Neural crest cell (in vitro differentiated cells): ENCODE measurements around the gene NIPSNAP2. TPM values are rescaled to one million over a fixed set of nuclear protein-coding genes. Genes with fewer than 3 reads are reported as not detected.

ENCODE experiments used
- DNase-seq: peaks from one replicate; pipeline ENCODE4 v3.0.0; 2021; ENCODE audit warnings: low read depth, mixed read lengths, low spot score
- H3K27ac Mint-ChIP-seq: one replicate; pipeline ENCODE4 v1.8.0; 2021; ENCODE audit warnings: mild to moderate bottlenecking, mixed read lengths; ENCODE audit not compliant: unreplicated experiment
- H3K27me3 Mint-ChIP-seq: 2 replicates; pipeline ENCODE4 v1.8.0; 2021; ENCODE audit warnings: low read depth, mild to moderate bottlenecking, mixed read lengths
- H3K36me3 Mint-ChIP-seq: 2 replicates; pipeline ENCODE4 v1.8.0; 2021; ENCODE audit warnings: low read depth, mild to moderate bottlenecking, mixed read lengths
- H3K4me1 Mint-ChIP-seq: 2 replicates; pipeline ENCODE4 v1.8.0; 2021; ENCODE audit warnings: mixed read lengths
- H3K4me3 Mint-ChIP-seq: one replicate; pipeline ENCODE4 v1.8.0; 2021; ENCODE audit warnings: mild to moderate bottlenecking, mixed read lengths
- H3K9me3 Mint-ChIP-seq: 2 replicates; pipeline ENCODE4 v1.8.0; 2021; ENCODE audit warnings: mixed read lengths
- CTCF ChIP-seq: fragments of 200-600 bp; sonication (generic); conservative IDR thresholded peaks from 2 replicates; pipeline ENCODE4 v1.5.0; 2021; ENCODE audit warnings: antibody characterized with exemption, mild to moderate bottlenecking
- total RNA-seq: library from RNA; stranded (reverse); gene quantifications from 2 replicates; pipeline ENCODE4 v1.2.1, GENCODE V29; 2021

The NIPSNAP2 gene
- total RNA-seq, 1 donor from 2014 or later: 51.2 TPM

GRCh38 chr7:55975988-55976633, 11.7 kb downstream of the NIPSNAP2 start:
- Mint-ChIP-seq H3K36me3 (peaks cover 11% of the 10 kb centered on the region), H3K27ac (no peak overlapping the region), H3K4me3 (no peak overlapping the region), H3K9me3 (no peaks in the 10 kb centered on the region), H3K4me1 (peaks cover 2% of the 10 kb centered on the region), H3K27me3 (no peaks in the 10 kb centered on the region)
- DNase-seq: no peak
- TF ChIP-seq CTCF: no peak

DNA sequence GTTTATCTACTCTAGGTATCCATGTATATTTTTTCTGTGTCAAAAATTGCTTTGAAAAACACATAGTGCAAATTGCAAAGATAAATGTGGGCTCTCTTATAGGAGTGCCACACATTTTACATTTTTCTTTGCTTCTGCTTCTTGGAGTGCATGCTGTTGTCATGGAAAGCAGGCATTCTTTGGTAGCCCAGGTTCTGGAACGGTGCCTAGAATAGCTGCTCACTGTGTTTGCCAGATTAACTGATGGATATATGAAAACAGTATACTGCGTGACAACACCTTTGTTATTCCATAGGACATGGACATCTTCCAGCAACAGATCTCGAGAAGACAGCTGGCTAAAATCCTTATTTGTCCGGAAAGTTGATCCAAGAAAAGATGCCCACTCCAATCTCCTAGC, 13.4 kb downstream of the NIPSNAP2 start:
- DNase-seq: no peak
- Mint-ChIP-seq H3K36me3 (peaks cover 11% of the 10 kb centered on the region), H3K27ac (no peak overlapping the region), H3K4me1 (no peaks in the 10 kb centered on the region), H3K27me3 (no peaks in the 10 kb centered on the region), H3K9me3 (no peaks in the 10 kb centered on the region), H3K4me3 (no peak overlapping the region)
- no peak for TF ChIP-seq CTCF

DNA sequence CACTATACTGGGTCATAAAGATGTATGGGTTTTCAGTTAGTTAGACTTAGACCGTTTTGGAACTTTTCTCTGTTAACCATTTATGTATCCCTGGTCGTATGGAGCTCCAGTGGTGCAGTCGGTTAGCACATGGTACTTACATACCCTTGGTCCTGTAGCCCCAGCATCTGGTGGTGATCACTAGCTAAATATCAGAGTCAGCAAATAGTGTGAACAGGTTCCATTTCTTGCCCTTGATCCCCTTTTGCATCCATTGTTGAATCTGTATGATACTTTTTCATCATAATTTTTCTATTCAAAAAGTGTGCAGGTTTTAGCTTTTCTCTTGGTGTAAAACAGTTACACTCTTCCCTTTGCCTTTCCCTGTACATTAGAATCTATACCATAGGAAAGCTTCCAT, 15.9 kb downstream of the NIPSNAP2 start:
- no peaks in the 10 kb centered on the region for H3K9me3 Mint-ChIP-seq
- DNase-seq: no peak
- no peak for TF ChIP-seq CTCF
- no peaks in the 10 kb centered on the region for H3K4me1 Mint-ChIP-seq
- H3K36me3 Mint-ChIP-seq: peaks cover 11% of the 10 kb centered on the region
- H3K4me3 Mint-ChIP-seq: no peak overlapping the region
- H3K27ac Mint-ChIP-seq: no peak overlapping the region
- no peaks in the 10 kb centered on the region for H3K27me3 Mint-ChIP-seq

DNA sequence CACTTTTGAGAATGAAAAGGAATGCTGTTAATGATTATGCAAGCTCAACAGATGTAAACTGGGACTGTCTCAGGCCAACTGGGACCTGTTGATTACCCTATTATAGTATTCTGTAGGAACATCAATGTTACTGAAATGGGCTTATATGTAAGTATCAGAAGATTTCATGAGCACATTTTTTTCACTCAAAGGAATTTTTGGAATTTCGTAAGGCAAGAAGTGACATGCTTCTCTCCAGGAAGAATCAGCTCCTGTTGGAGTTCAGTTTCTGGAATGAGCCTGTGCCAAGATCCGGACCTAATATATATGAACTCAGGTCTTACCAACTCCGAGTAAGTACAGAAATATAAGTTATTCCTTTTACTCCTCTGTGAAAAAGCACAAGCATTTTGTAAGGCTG, 19.2 kb downstream of the NIPSNAP2 start:
- no peak overlapping the region for H3K4me3 Mint-ChIP-seq
- H3K27me3 Mint-ChIP-seq: no peaks in the 10 kb centered on the region
- peaks cover 11% of the 10 kb centered on the region for H3K36me3 Mint-ChIP-seq
- DNase-seq: no peak
- no peaks in the 10 kb centered on the region for H3K9me3 Mint-ChIP-seq
- no peak overlapping the region for H3K27ac Mint-ChIP-seq
- no peaks in the 10 kb centered on the region for H3K4me1 Mint-ChIP-seq
- no peak for TF ChIP-seq CTCF

GRCh38 chr7:55992346-55992745, 28.0 kb downstream of the NIPSNAP2 start:
- Mint-ChIP-seq H3K4me1 (no peaks in the 10 kb centered on the region), H3K27ac (no peak overlapping the region), H3K9me3 (no peaks in the 10 kb centered on the region), H3K4me3 (no peak overlapping the region), H3K36me3 (peaks cover 20% of the 10 kb centered on the region), H3K27me3 (no peaks in the 10 kb centered on the region)
- DNase-seq: no peak
- TF ChIP-seq CTCF: no peak
